Pancreas (tissue), 10 donors: ENCODE results near the gene PPARA. TPM values are rescaled to one million over a fixed set of nuclear protein-coding genes. Genes with fewer than 3 reads are reported as not detected.
A peak's percentile ranks its signal among the peaks of the same experiment; 100 is the strongest.

Experiments used
- ATAC-seq, 4 donors: fragments of 200-7000 bp; cut with Tn5 transposase; one replicate each; pipeline versions ENCODE4 v1.8.0 to v1.9.1; 2020; ENCODE audit warnings: mild to moderate bottlenecking in 4 of 4, moderate library complexity in 4 of 4
- DNase-seq, 6 donors: peaks; one replicate each; pipeline ENCODE4 v3.0.0-alpha.2; 2020
- FAIRE-seq: peaks from 2 replicates; lab custom pipeline; 2012; peaks lifted over from hg19 to GRCh38; lab: Jason Lieb, UNC
- H3K27ac ChIP-seq, 4 donors: fragments of 200-600 bp; sonication (generic); 1 replicate in 3 of 4; 2 replicates in 1 of 4; pipeline versions ENCODE4 v1.5.0 to v1.8.0; 2020
- H3K27me3 ChIP-seq, 4 donors: fragments of 200-600 bp; one replicate each; pipeline ENCODE4 v1.8.0; 2021
- H3K36me3 ChIP-seq, 3 donors: fragments of 200-600 bp; sonication (generic) in 1 of 3; one replicate each; pipeline versions ENCODE4 v1.5.0 to v1.8.0; 2020 to 2021
- H3K4me1 ChIP-seq, 3 donors: fragments of 200-600 bp; one replicate each; pipeline ENCODE4 v1.8.0; 2021
- H3K4me3 ChIP-seq, 4 donors: fragments of 200-600 bp; sonication (generic) in 2 of 4; one replicate each; pipeline versions ENCODE4 v1.5.0 to v1.8.0; 2020 to 2021
- H3K9me3 ChIP-seq, 4 donors: fragments of 200-600 bp; one replicate each; pipeline ENCODE4 v1.8.0; 2021
- CTCF ChIP-seq, 4 donors: fragments of 200-600 bp; sonication (generic) in 3 of 4; IDR thresholded peaks; one replicate each; pipeline versions ENCODE4 v1.5.0 to v1.8.0; 2021; ENCODE audit warnings: antibody characterized with exemption in 4 of 4
- WGBS, 2 donors: extraction: QIAGEN DNeasy Blood & Tissue Kit; methylation state at CpG; one replicate each; pipeline ENCODE4 v1.1.7; 2013; 5-methylcytosine and 5-hydroxymethylcytosine counted together
- intact Hi-C, 3 donors: fragments of 100-400 bp; cut with DNase I; formaldehyde crosslinking; loops; one replicate each; pipeline versions ENCODE4 v1.11.1 to v1.14.2; 2022
- polyA plus RNA-seq, 2 donors: library from polyadenylated mRNA; stranded (reverse); fragments of 200-250 nt; gene quantifications; one replicate each; pipeline ENCODE4 v1.2.3, GENCODE V29; 2013
- total RNA-seq, 6 donors: library from RNA; stranded (reverse); fragmentation: NEBNext Ultra II Directional in 4 of 6; extraction: Animal tissue kit (Norgen Biotek cat#: 25700) in 4 of 6; gene quantifications; one replicate each; pipeline versions ENCODE4 v1.2.1 to v1.2.4, GENCODE V29; 2021 to 2023
- donor health status: healthy with polysubstance abuse.
- donor health status: DM: no; HTN: no; CAD: no; lungs with moderate emphysema.
- donor health status: DM: no; HTN: no; CAD: no.
- donor health status: control.
- donor health status: control.
- donor health status: Bipolar disorder and iron deficiency.
- donor health status: DM: yes; HTN: yes; CAD: no.
- donor health status: DM: no; HTN: no; CAD: no.
- donor health status: DM: no; HTN: no; CAD: no.
- donor health status: DM: yes; HTN: yes; CAD: no.

PPARA gene
- total and polyA plus RNA-seq, 8 donors = 4.1 to 24.5 (median 14.7) TPM

DNA sequence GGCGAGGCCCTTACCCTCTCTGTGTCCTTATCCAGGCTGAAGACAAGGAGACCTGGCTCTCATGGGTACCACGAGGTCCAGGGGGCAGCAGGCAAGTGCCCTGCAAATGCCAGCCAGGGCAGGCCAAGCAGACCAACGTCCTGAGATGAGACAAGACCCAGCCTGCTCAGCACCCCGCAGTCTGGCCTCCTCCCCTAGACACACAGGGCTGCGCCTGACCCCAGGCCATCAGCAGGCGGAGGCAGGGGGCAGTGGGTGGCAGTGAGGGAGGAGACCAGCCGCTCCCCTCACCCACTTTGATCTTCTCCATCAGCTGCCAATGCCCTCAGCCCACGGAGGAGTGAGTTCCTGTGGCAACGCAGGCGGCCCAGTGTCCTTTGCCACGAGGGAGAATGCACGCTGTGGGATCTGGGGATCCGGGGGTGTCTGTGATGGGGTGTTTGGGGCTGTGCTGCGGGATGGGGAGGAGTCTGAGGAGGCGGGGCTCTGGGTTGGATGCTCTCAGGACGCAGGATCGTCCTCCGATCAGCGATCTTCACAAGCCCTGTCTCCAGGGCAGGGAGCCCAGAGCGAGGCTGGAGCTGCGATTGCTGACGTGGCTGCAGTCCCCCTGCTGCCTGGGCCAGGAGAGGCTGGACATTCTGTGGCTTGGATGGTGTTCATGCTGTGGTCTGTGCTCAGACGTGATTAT, 30.5 kb upstream of the PPARA start:
- FAIRE-seq = no peak

GRCh38 chr22:46120420-46120737, 29.9 kb upstream of the PPARA start:
- H3K27ac ChIP-seq = no peak overlapping the region
- H3K27me3 ChIP-seq = no peaks in the 10 kb centered on the region
- no peaks in the 10 kb centered on the region for H3K36me3 ChIP-seq
- intact Hi-C loops = loop anchor here in 1 of 3 donors (5.0 kb wide), 1 partner anchor 192 kb away; no protein-coding TSS in a partner anchor
- peaks cover 0 to 7% (median 3%) of the 10 kb centered on the region in 3 donors for H3K4me1 ChIP-seq
- DNase-seq (no peak), ATAC-seq (no peak), FAIRE-seq (no peak)
- H3K9me3 ChIP-seq = no peaks in the 10 kb centered on the region
- no peak overlapping the region for H3K4me3 ChIP-seq
- 57 to 61% methylated on average over 7 of the region's 7 CpGs for WGBS, 2 donors
- no peak for TF ChIP-seq CTCF (IDR thresholded peaks at IDR 0.05)

More for the DNA sequence above, 30.5 kb upstream of the PPARA start:
- Histone ChIP-seq H3K4me1 (peaks cover 0 to 7% (median 3%) of the 10 kb centered on the region in 3 donors), H3K9me3 (no peaks in the 10 kb centered on the region), H3K27me3 (no peaks in the 10 kb centered on the region), H3K4me3 (no peak overlapping the region), H3K36me3 (no peaks in the 10 kb centered on the region), H3K27ac (no peak overlapping the region)
- intact Hi-C loops = loop anchor here (2.0 to 10.0 kb wide), 4 partner anchors 115 to 192 kb away; no protein-coding TSS in a partner anchor
- no peak for TF ChIP-seq CTCF (IDR thresholded peaks at IDR 0.05)
- ATAC-seq (no peak), DNase-seq (peak in 2 of 6 donors; percentile 32 to 53)
- WGBS, 2 donors = 49 to 56% methylated on average over 23 of the region's 23 CpGs

DNA sequence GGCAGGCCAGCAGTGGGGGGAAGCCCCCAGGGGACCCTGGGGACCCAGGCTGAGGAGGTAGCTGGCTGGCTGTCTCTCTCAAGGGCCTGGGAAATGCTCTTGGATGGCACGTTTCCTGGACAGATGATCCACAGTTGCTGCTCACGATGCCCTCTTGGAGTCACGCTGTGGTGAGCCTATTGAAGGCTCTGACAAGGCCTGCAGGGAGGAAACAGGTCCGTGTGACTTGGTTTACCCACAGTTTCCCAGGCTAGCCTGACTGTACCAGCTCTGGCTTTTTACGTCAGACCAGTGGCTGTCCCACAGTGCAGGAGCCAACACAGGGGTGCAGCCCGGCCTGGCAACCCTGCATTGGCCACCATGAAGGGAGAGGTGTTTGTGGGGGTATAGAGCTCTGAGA, 29.2 kb upstream of the PPARA start:
- Histone ChIP-seq H3K4me3 (no peak overlapping the region), H3K27me3 (no peaks in the 10 kb centered on the region), H3K36me3 (no peaks in the 10 kb centered on the region), H3K27ac (no peak overlapping the region), H3K9me3 (no peaks in the 10 kb centered on the region), H3K4me1 (peaks cover 0 to 2% (median 2%) of the 10 kb centered on the region in 3 donors)
- WGBS, 2 donors = 69 to 75% methylated on average over 6 of the region's 6 CpGs
- TF ChIP-seq CTCF (IDR thresholded peaks at IDR 0.05) = no peak
- intact Hi-C loops = loop anchor here in 1 of 3 donors (5.0 kb wide), 1 partner anchor 191 kb away; no protein-coding TSS in a partner anchor
- FAIRE-seq = no peak
- DNase-seq = peak in 1 of 6 donors; percentile 65
- ATAC-seq = no peak

- H3K4me1 ChIP-seq = no peaks in the 10 kb centered on the region
- ATAC-seq (no peak), FAIRE-seq (no peak), DNase-seq (peak in 3 of 6 donors; percentile 28 to 78 (median 46))
- WGBS, 2 donors = 70 to 72% methylated on average over 11 of the region's 11 CpGs
- H3K9me3 ChIP-seq = no peaks in the 10 kb centered on the region
- no peak overlapping the region for H3K4me3 ChIP-seq
- no peak for TF ChIP-seq CTCF (IDR thresholded peaks at IDR 0.05)
- H3K27me3 ChIP-seq = no peaks in the 10 kb centered on the region
- H3K36me3 ChIP-seq = no peaks in the 10 kb centered on the region
- H3K27ac ChIP-seq = no peak overlapping the region
- intact Hi-C loops = loop anchor here (1.0 to 5.0 kb wide), 3 partner anchors 191 to 193 kb away; no protein-coding TSS in a partner anchor
Observed at GRCh38 chr22:46121523-46122287, 28.6 kb upstream of the PPARA start.
